Endodermal cell (in vitro differentiated cells): ENCODE measurements around the gene PAQR6. TPM values are rescaled to one million over a fixed set of nuclear protein-coding genes. Genes with fewer than 3 reads are reported as not detected.

Experiments
- DNase-seq: peaks from one replicate; pipeline ENCODE4 v3.0.0-alpha.2; 2017
- H3K27ac ChIP-seq: 2 replicates; pipeline ENCODE4 v1.5.1; 2013; ENCODE audit warnings: mild to moderate bottlenecking, low read depth, low read length, moderate library complexity
- H3K27me3 ChIP-seq: 2 replicates; pipeline ENCODE4 v1.6.1; 2013; ENCODE audit warnings: mild to moderate bottlenecking, low read length, moderate library complexity; ENCODE audit not compliant: insufficient read depth, control insufficient read depth, poor library complexity, severe bottlenecking
- H3K36me3 ChIP-seq: 2 replicates; pipeline ENCODE4 v1.7.0; 2013; ENCODE audit warnings: mild to moderate bottlenecking, low read length, moderate library complexity; ENCODE audit not compliant: control insufficient read depth, insufficient read depth
- H3K4me1 ChIP-seq: one replicate; pipeline ENCODE4 v1.7.0; 2013; ENCODE audit warnings: low read length; ENCODE audit not compliant: control insufficient read depth, insufficient read depth
- H3K4me3 ChIP-seq: 2 replicates; pipeline ENCODE4 v1.5.1; 2013; ENCODE audit warnings: mild to moderate bottlenecking, low read length, moderate library complexity
- H3K9ac ChIP-seq: 2 replicates; pipeline ENCODE4 v1.6.1; 2013; ENCODE audit warnings: mild to moderate bottlenecking, low read length, moderate library complexity; ENCODE audit not compliant: poor library complexity, severe bottlenecking; ENCODE audit errors: extremely low read depth
- H3K9me3 ChIP-seq: 2 replicates; pipeline ENCODE4 v1.6.1; 2013; ENCODE audit warnings: mild to moderate bottlenecking, low read length, moderate library complexity; ENCODE audit not compliant: control insufficient read depth
- H3K27ac Mint-ChIP-seq: 2 replicates; pipeline ENCODE4 v1.8.0; 2020; ENCODE audit warnings: mixed read lengths
- H3K27me3 Mint-ChIP-seq: 2 replicates; pipeline ENCODE4 v1.8.0; 2021; ENCODE audit warnings: mild to moderate bottlenecking, mixed read lengths; ENCODE audit not compliant: insufficient read depth
- H3K36me3 Mint-ChIP-seq: 2 replicates; pipeline ENCODE4 v1.8.0; 2020; ENCODE audit warnings: low read depth, mixed read lengths
- H3K4me1 Mint-ChIP-seq: 2 replicates; pipeline ENCODE4 v1.8.0; 2020; ENCODE audit warnings: mixed read lengths
- H3K4me3 Mint-ChIP-seq: 2 replicates; pipeline ENCODE4 v1.8.0; 2020; ENCODE audit warnings: mild to moderate bottlenecking, moderate library complexity, mixed read lengths
- H3K9me3 Mint-ChIP-seq: 2 replicates; pipeline ENCODE4 v1.8.0; 2020; ENCODE audit warnings: mild to moderate bottlenecking, mixed read lengths
- CTCF ChIP-seq: fragments of 200-600 bp; sonication (generic); conservative IDR thresholded peaks from 2 replicates; pipeline ENCODE4 v1.5.0; 2021; ENCODE audit warnings: antibody characterized with exemption, mild to moderate bottlenecking
- WGBS, 2 experiments: methylation state at CpG; one replicate each; pipeline versions ENCODE4 v1.1.5 to v1.1.7; 2013; ENCODE audit warnings: missing lambda C conversion rate in 2 of 2, mixed read lengths in 1 of 2; ENCODE audit not compliant: insufficient coverage in 1 of 2, insufficient read length in 1 of 2; 5-methylcytosine and 5-hydroxymethylcytosine counted together
- total RNA-seq, 2 donors: library from RNA; stranded (reverse); fragmentation: NEBNext Ultra II Directional in 1 of 2; extraction: Animal tissue kit (Norgen Biotek cat#: 25700) in 1 of 2; gene quantifications; 2 replicates in 1 of 2; 3 replicates in 1 of 2; pipeline ENCODE4 v1.2.1, GENCODE V29; 2021

The PAQR6 gene
- total RNA-seq, 2 donors from 2014 or later = 12.2 to 16.4 TPM

- Histone ChIP-seq H3K27me3 (no peaks in the 10 kb centered on the region), H3K9ac (no peak overlapping the region), H3K4me1 (peaks cover 8% of the 10 kb centered on the region), H3K9me3 (peaks cover 4% of the 10 kb centered on the region), H3K36me3 (peaks cover 44% of the 10 kb centered on the region), H3K4me3 (peak overlapping the region; percentile 13), H3K27ac (no peak overlapping the region)
- H3K27ac Mint-ChIP-seq = no peak overlapping the region
- 81 to 83% methylated on average over 2 of the region's 2 CpGs for WGBS, 2 experiments
- peaks cover 28% of the 10 kb centered on the region for H3K4me1 Mint-ChIP-seq
- H3K36me3 Mint-ChIP-seq = peaks cover 37% of the 10 kb centered on the region
- H3K9me3 Mint-ChIP-seq = peaks cover 4% of the 10 kb centered on the region
- H3K27me3 Mint-ChIP-seq = no peaks in the 10 kb centered on the region
- no peak for TF ChIP-seq CTCF
- DNase-seq = no peak
- H3K4me3 Mint-ChIP-seq = no peak overlapping the region
These were observed 51.4 kb downstream of the PAQR6 start for GRCh38 chr1:156196445-156196844.

DNA sequence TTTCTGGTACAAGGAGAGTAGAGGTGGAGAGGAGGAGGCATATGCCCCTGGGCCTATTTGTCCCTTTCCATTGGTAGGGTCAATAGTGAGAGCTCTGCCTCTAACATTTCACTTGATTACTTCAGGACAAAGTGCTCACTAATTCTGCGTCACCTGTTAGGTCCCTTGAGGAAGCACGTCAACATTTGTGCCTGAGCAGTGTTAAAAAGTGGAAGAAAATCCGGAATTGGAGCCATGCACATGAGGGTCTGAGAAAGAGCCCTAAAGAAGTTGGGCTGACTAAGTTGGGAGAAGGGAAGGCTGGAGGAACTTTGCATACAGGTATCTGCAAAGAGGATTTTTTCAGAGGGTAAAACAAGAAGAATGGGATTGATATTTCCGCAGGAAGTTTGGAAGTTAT lies 52.0 kb downstream of the PAQR6 start:
- Mint-ChIP-seq H3K9me3 (peaks cover 4% of the 10 kb centered on the region), H3K27ac (no peak overlapping the region), H3K4me3 (peak overlapping the region; percentile 99), H3K4me1 (peaks cover 28% of the 10 kb centered on the region), H3K27me3 (no peaks in the 10 kb centered on the region), H3K36me3 (peaks cover 37% of the 10 kb centered on the region)
- Histone ChIP-seq H3K36me3 (peaks cover 44% of the 10 kb centered on the region), H3K27me3 (no peaks in the 10 kb centered on the region), H3K9ac (no peak overlapping the region), H3K27ac (no peak overlapping the region), H3K9me3 (peaks cover 7% of the 10 kb centered on the region), H3K4me3 (peak overlapping the region; percentile 14), H3K4me1 (peaks cover 8% of the 10 kb centered on the region)
- WGBS, 2 experiments = 86 to 89% methylated on average over 4 of the region's 4 CpGs
- DNase-seq = no peak
- TF ChIP-seq CTCF = no peak

DNA sequence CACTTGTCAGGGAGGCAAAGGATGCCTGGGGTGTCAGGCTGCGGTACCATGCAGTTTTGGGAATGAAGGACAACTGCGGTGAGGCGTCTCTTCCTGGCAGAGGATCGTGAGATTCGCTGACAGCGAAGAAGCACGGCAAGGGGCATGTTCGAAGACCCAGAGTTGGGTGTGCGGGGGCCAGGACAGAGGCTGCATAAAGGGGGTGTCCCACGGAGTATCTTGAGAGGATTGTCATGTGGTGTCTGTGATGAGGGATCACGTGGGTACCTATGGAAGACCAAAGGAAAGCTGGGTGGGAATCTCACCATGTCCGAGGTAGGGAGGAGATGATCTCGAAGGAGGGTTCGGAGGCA lies 53.6 kb downstream of the PAQR6 start:
- no peaks in the 10 kb centered on the region for H3K27me3 ChIP-seq
- Mint-ChIP-seq H3K9me3 (peaks cover 15% of the 10 kb centered on the region), H3K27me3 (no peaks in the 10 kb centered on the region), H3K36me3 (peaks cover 31% of the 10 kb centered on the region), H3K4me1 (peaks cover 28% of the 10 kb centered on the region), H3K27ac (peak overlapping the region; percentile 91), H3K4me3 (peak overlapping the region; percentile 99)
- H3K4me1 ChIP-seq = peaks cover 8% of the 10 kb centered on the region
- DNase-seq = no peak
- peaks cover 34% of the 10 kb centered on the region for H3K36me3 ChIP-seq
- WGBS, 2 experiments = 15 to 20% methylated on average over 12 to 14 of the region's 14 CpGs
- H3K4me3 ChIP-seq = peak overlapping the region; percentile 95
- H3K9ac ChIP-seq = peak overlapping the region; percentile 49
- H3K27ac ChIP-seq = no peak overlapping the region
- peaks cover 18% of the 10 kb centered on the region for H3K9me3 ChIP-seq
- no peak for TF ChIP-seq CTCF
